ENCODE data around the gene PRKN.

DNA sequence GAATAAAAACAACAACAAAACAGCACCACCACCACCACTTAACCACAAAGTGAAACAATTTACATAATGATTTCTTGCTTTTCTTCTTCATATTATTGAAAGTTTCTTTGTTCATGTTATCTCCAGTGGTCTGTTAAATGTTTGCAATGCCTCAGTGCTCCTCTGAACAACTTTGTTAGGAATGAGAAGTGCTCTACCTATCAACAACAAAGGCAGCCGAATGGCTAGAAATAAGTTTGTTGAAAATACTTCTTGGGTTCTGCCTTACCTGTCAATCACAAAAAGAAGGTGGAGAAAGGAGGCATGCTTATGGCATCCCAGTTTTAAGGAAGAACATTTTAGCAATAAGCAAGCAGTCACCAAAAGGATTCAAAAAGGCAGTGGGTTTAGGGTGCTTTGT lies 490.2 kb downstream of the PRKN start:
- TF ChIP-seq, protein P1, sequence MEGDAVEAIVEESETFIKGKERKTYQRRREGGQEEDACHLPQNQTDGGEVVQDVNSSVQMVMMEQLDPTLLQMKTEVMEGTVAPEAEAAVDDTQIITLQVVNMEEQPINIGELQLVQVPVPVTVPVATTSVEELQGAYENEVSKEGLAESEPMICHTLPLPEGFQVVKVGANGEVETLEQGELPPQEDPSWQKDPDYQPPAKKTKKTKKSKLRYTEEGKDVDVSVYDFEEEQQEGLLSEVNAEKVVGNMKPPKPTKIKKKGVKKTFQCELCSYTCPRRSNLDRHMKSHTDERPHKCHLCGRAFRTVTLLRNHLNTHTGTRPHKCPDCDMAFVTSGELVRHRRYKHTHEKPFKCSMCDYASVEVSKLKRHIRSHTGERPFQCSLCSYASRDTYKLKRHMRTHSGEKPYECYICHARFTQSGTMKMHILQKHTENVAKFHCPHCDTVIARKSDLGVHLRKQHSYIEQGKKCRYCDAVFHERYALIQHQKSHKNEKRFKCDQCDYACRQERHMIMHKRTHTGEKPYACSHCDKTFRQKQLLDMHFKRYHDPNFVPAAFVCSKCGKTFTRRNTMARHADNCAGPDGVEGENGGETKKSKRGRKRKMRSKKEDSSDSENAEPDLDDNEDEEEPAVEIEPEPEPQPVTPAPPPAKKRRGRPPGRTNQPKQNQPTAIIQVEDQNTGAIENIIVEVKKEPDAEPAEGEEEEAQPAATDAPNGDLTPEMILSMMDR (IDR thresholded peaks at IDR 0.05; ENCODE audit: low read length), result no peak
- no peak for TF ChIP-seq EZH2 (IDR thresholded peaks at IDR 0.05; ENCODE audit: borderline replicate concordance, low read length)

Measured in OCI-LY1 (cell line).